Smooth muscle cell (in vitro differentiated cells): ENCODE data around the gene ARSK. TPM values are rescaled to one million over a fixed set of nuclear protein-coding genes. Genes with fewer than 3 reads are reported as not detected.

Source experiments
- DNase-seq: peaks from one replicate; lab custom pipeline; 2025; ENCODE audit not compliant: unreplicated experiment; lab: John Stamatoyannopoulos, UW
- H2AFZ ChIP-seq: fragments of 200-600 bp; sonication (generic); 2 replicates; pipeline ENCODE4 v1.6.0; 2016; ENCODE audit warnings: antibody characterized with exemption, low read depth, mild to moderate bottlenecking
- H3F3A ChIP-seq: fragments of 200-600 bp; sonication (generic); 2 replicates; pipeline ENCODE4 v1.6.0; 2017; ENCODE audit warnings: antibody characterized with exemption, low read depth
- H3K27ac ChIP-seq: fragments of 200-600 bp; sonication (generic); 2 replicates; pipeline ENCODE4 v1.5.1; 2016; ENCODE audit warnings: low read depth, mild to moderate bottlenecking
- H3K27me3 ChIP-seq: fragments of 200-600 bp; sonication (generic); 2 replicates; pipeline ENCODE4 v1.6.1; 2016; ENCODE audit warnings: low read depth, mild to moderate bottlenecking
- H3K36me3 ChIP-seq: fragments of 200-600 bp; sonication (generic); 2 replicates; pipeline ENCODE4 v1.5.1; 2016; ENCODE audit warnings: low read depth
- H3K4me1 ChIP-seq: fragments of 200-600 bp; sonication (generic); 2 replicates; pipeline ENCODE4 v1.5.1; 2016; ENCODE audit warnings: low read depth
- H3K4me2 ChIP-seq: fragments of 200-600 bp; sonication (generic); 2 replicates; pipeline ENCODE4 v1.6.0; 2016; ENCODE audit warnings: mild to moderate bottlenecking
- H3K4me3 ChIP-seq: fragments of 200-600 bp; sonication (generic); 2 replicates; pipeline ENCODE4 v1.5.1; 2016; ENCODE audit warnings: mild to moderate bottlenecking
- H3K79me2 ChIP-seq: fragments of 200-600 bp; sonication (generic); 2 replicates; pipeline ENCODE4 v1.6.0; 2016; ENCODE audit warnings: low read depth, mild to moderate bottlenecking
- H3K9ac ChIP-seq: fragments of 200-600 bp; sonication (generic); 2 replicates; pipeline ENCODE4 v1.6.0; 2016; ENCODE audit warnings: low read depth
- H3K9me3 ChIP-seq: fragments of 200-600 bp; sonication (generic); replicated peaks from 2 replicates; pipeline ENCODE4 v1.5.1; 2016; ENCODE audit warnings: low read depth
- H4K20me1 ChIP-seq: fragments of 200-600 bp; sonication (generic); 2 replicates; pipeline ENCODE4 v1.6.0; 2016; ENCODE audit warnings: low read depth
- CTCF ChIP-seq: fragments of 200-600 bp; sonication (generic); IDR thresholded peaks from 2 replicates; pipeline ENCODE4 v1.5.1; 2017; ENCODE audit warnings: borderline replicate concordance, mild to moderate bottlenecking, antibody characterized with exemption; ENCODE audit not compliant: insufficient read depth, poor library complexity, severe bottlenecking
- WGBS: methylation state at CpG from one replicate; pipeline ENCODE4 v1.1.7; 2016; ENCODE audit warnings: low lambda C conversion rate; 5-methylcytosine and 5-hydroxymethylcytosine counted together
- polyA plus RNA-seq: library from polyadenylated mRNA; unstranded; fragments of >200 nt; fragmentation: Nextera tagmentation; extraction: Ambion mirVana; gene quantifications from 2 replicates; pipeline ENCODE4 v1.2.1, GENCODE V29; 2016
- total RNA-seq: library from RNA; depleted of rRNA; stranded (reverse); fragments of >200 nt; gene quantifications from 2 replicates; pipeline ENCODE4 v1.2.3, GENCODE V29; 2014

Gene ARSK
- total and polyA plus RNA-seq, 2 experiments from 2014 or later = 12.1 to 18.8 TPM

GRCh38 chr5:95609711-95610110 is 54.8 kb downstream of the ARSK start:
- Histone ChIP-seq H3K36me3 (no peaks in the 10 kb centered on the region), H3K27ac (no peak overlapping the region), H3K9ac (no peak overlapping the region), H3K4me3 (no peak overlapping the region), H3F3A (no peaks in the 10 kb centered on the region), H4K20me1 (no peaks in the 10 kb centered on the region), H3K27me3 (no peaks in the 10 kb centered on the region), H2AFZ (no peak overlapping the region), H3K4me2 (no peak overlapping the region), H3K79me2 (no peaks in the 10 kb centered on the region), H3K4me1 (no peaks in the 10 kb centered on the region), H3K9me3 (no peaks in the 10 kb centered on the region)
- 80% methylated on average over 3 of the region's 3 CpGs for WGBS
- DNase-seq = no peak
- TF ChIP-seq CTCF = no peak

GRCh38 chr5:95610546-95610945 is 55.6 kb downstream of the ARSK start:
- 87% methylated on average over 7 of the region's 7 CpGs for WGBS
- H3K79me2 ChIP-seq = no peaks in the 10 kb centered on the region
- H3K4me1 ChIP-seq = no peaks in the 10 kb centered on the region
- no peaks in the 10 kb centered on the region for H3F3A ChIP-seq
- no peak overlapping the region for H3K4me3 ChIP-seq
- no peaks in the 10 kb centered on the region for H3K27me3 ChIP-seq
- no peaks in the 10 kb centered on the region for H3K9me3 ChIP-seq
- no peak overlapping the region for H3K27ac ChIP-seq
- no peak overlapping the region for H2AFZ ChIP-seq
- H4K20me1 ChIP-seq = no peaks in the 10 kb centered on the region
- no peak for DNase-seq
- H3K9ac ChIP-seq = no peak overlapping the region
- H3K36me3 ChIP-seq = no peaks in the 10 kb centered on the region
- no peak for TF ChIP-seq CTCF
- H3K4me2 ChIP-seq = no peak overlapping the region

GRCh38 chr5:95611396-95611795 is 56.5 kb downstream of the ARSK start:
- H3K27me3 ChIP-seq = no peaks in the 10 kb centered on the region

More at GRCh38 chr5:95611396-95611795, 56.5 kb downstream of the ARSK start:
- Histone ChIP-seq H3F3A (no peaks in the 10 kb centered on the region), H3K9ac (no peak overlapping the region), H3K79me2 (no peaks in the 10 kb centered on the region), H2AFZ (no peak overlapping the region), H3K27ac (no peak overlapping the region), H3K36me3 (no peaks in the 10 kb centered on the region), H3K9me3 (no peaks in the 10 kb centered on the region), H3K4me1 (no peaks in the 10 kb centered on the region), H3K4me2 (no peak overlapping the region), H4K20me1 (no peaks in the 10 kb centered on the region), H3K4me3 (no peak overlapping the region)
- TF ChIP-seq CTCF = no peak
- WGBS = 94% methylated on average over 3 of the region's 3 CpGs
- DNase-seq = no peak
